Left lung (tissue), 10 donors: ENCODE data around the gene PROM2. TPM values are rescaled to one million over a fixed set of nuclear protein-coding genes. Genes with fewer than 3 reads are reported as not detected.

Source experiments
- ATAC-seq: fragments of 200-7000 bp; cut with Tn5 transposase; one replicate; pipeline ENCODE4 v1.9.1; 2020; ENCODE audit warnings: moderate library complexity
- DNase-seq, 4 donors: peaks; one replicate each; pipeline ENCODE4 v3.0.0-alpha.2; 2013 to 2020
- H3K27ac ChIP-seq, 2 donors: fragments of 200-600 bp; sonication (generic) in 1 of 2; one replicate each; pipeline versions ENCODE4 v1.5.0 to v1.8.0; 2020 to 2021
- H3K27me3 ChIP-seq, 2 donors: fragments of 200-600 bp; sonication (generic) in 1 of 2; one replicate each; pipeline versions ENCODE4 v1.5.0 to v1.8.0; 2020 to 2021
- H3K36me3 ChIP-seq, 2 donors: fragments of 200-600 bp; sonication (generic) in 1 of 2; one replicate each; pipeline versions ENCODE4 v1.5.0 to v1.8.0; 2020 to 2021
- H3K4me1 ChIP-seq, 2 donors: fragments of 200-600 bp; one replicate each; pipeline ENCODE4 v1.8.0; 2021
- H3K4me3 ChIP-seq, 2 donors: fragments of 200-600 bp; sonication (generic) in 1 of 2; one replicate each; pipeline versions ENCODE4 v1.5.0 to v1.8.0; 2020 to 2021; ENCODE audit warnings: mild to moderate bottlenecking in 1 of 2
- H3K9me3 ChIP-seq, 2 donors: fragments of 200-600 bp; sonication (generic) in 1 of 2; one replicate each; pipeline versions ENCODE4 v1.5.0 to v1.8.0; 2020 to 2021
- CTCF ChIP-seq, 2 donors: fragments of 200-600 bp; sonication (generic) in 1 of 2; IDR thresholded peaks; one replicate each; pipeline versions ENCODE4 v1.5.0 to v1.8.0; 2021; ENCODE audit warnings: antibody characterized with exemption in 2 of 2
- intact Hi-C, 2 donors: fragments of 100-400 bp; cut with DNase I; formaldehyde crosslinking; loops; one replicate each; pipeline versions ENCODE4 v1.11.2 to v1.14.2; 2022
- polyA plus RNA-seq, 6 donors: library from polyadenylated mRNA; unstranded; fragments of 120-200 nt; gene quantifications; one replicate each; pipeline ENCODE4 v1.2.1, GENCODE V29; 2013; ENCODE audit not compliant: insufficient read length in 6 of 6
- total RNA-seq, 2 donors: library from RNA; stranded (reverse); fragmentation: NEBNext Ultra II Directional; extraction: Animal tissue kit (Norgen Biotek cat#: 25700); gene quantifications; one replicate each; pipeline ENCODE4 v1.2.1, GENCODE V29; 2021
- donor health status: DM: no; HTN: yes; CAD: no.
- donor health status: DM: no; HTN: no; CAD: no.

The PROM2 gene
- total and polyA plus RNA-seq, 8 donors: 5.6 to 16.4 (median 15.3) TPM

DNA sequence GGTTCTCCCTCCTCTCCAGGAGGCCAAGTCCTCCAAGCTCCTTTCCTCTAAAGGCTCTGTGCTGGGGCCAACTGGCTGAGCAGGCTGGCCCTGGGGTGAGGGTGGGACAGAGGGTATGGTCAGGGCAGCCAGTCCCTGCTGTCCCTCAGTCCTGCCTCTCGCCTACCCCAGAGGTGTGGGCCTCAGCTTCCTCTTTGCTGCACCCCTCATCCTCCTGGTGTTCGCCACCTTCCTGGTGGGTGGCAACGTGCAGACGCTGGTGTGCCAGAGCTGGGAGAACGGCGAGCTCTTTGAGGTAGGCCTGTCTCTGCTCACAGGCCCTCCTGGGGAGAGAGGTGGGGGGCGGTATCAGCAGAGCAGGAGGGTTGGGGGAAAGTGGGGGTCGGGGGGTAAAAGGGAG lies 6.8 kb downstream of the PROM2 start:
- ATAC-seq: no peak
- Histone ChIP-seq H3K27ac (no peak overlapping the region), H3K4me1 (no peaks in the 10 kb centered on the region), H3K36me3 (no peaks in the 10 kb centered on the region), H3K27me3 (no peaks in the 10 kb centered on the region), H3K9me3 (no peaks in the 10 kb centered on the region), H3K4me3 (no peak overlapping the region)
- peak in 1 of 4 donors; percentile 34 for DNase-seq
- intact Hi-C loops: no loop called here
- TF ChIP-seq CTCF (IDR thresholded peaks at IDR 0.05): no peak

GRCh38 chr2:95281786-95282185 lies 7.5 kb downstream of the PROM2 start:
- Histone ChIP-seq H3K36me3 (no peaks in the 10 kb centered on the region), H3K27ac (no peak overlapping the region), H3K4me3 (no peak overlapping the region), H3K9me3 (no peaks in the 10 kb centered on the region), H3K4me1 (no peaks in the 10 kb centered on the region), H3K27me3 (no peaks in the 10 kb centered on the region)
- no peak for ATAC-seq
- intact Hi-C loops: no loop called here
- no peak for DNase-seq
- no peak for TF ChIP-seq CTCF (IDR thresholded peaks at IDR 0.05)

DNA sequence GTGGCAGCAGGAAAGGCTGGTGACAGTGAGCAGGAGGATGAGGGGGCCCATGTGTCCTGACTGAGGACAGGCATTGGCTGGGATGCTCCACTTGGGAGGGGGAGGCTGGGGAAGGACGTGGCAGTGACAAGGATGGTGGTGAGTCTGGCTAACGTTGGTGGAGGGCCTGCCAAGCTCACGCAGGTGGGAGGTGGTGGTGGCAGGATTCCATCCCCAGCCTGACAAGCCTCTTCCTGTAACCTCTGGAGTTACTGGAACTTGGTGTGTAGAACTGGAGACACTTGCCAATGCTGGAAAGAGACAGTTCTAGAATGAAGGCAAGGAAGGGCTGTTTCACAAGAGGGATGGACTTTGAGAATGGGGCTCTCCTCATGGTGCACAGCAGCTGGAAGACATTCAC lies 8.2 kb downstream of the PROM2 start:
- intact Hi-C loops: no loop called here

DNA sequence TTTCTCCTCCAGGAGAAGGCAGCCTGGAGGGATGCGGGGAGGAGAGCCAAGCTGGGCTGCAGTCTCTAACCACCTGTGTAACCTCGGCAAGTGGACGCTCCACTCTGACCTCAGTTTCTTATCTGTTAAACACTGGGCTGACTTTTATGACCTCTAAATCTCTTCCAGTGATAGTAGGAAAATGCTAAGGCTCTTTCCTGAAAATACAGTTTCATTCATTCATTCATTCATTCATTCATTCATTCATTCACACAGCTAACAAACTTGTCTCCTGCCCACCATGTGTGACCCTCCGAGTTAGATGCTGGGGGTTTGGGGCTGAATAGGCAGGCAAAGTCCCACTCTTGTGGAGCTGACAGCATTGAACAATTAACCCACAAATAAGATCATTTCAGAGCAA lies 9.3 kb downstream of the PROM2 start:
- Histone ChIP-seq H3K27ac (no peak overlapping the region), H3K36me3 (no peaks in the 10 kb centered on the region), H3K27me3 (no peaks in the 10 kb centered on the region), H3K4me1 (no peaks in the 10 kb centered on the region), H3K4me3 (no peak overlapping the region), H3K9me3 (no peaks in the 10 kb centered on the region)
- intact Hi-C loops: no loop called here
- ATAC-seq (no peak), DNase-seq (no peak)
- TF ChIP-seq CTCF (IDR thresholded peaks at IDR 0.05): no peak

More for the DNA sequence above, 8.2 kb downstream of the PROM2 start:
- Histone ChIP-seq H3K4me1 (no peaks in the 10 kb centered on the region), H3K27me3 (no peaks in the 10 kb centered on the region), H3K9me3 (no peaks in the 10 kb centered on the region), H3K36me3 (no peaks in the 10 kb centered on the region), H3K27ac (no peak overlapping the region), H3K4me3 (no peak overlapping the region)
- no peak for TF ChIP-seq CTCF (IDR thresholded peaks at IDR 0.05)
- DNase-seq: peak in 1 of 4 donors; percentile 39
- no peak for ATAC-seq

GRCh38 chr2:95284886-95285541 lies 10.8 kb downstream of the PROM2 start:
- TF ChIP-seq CTCF (IDR thresholded peaks at IDR 0.05): no peak

More at GRCh38 chr2:95284886-95285541, 10.8 kb downstream of the PROM2 start:
- intact Hi-C loops: no loop called here
- Histone ChIP-seq H3K36me3 (no peaks in the 10 kb centered on the region), H3K27ac (no peak overlapping the region), H3K4me3 (no peak overlapping the region), H3K27me3 (no peaks in the 10 kb centered on the region), H3K9me3 (no peaks in the 10 kb centered on the region), H3K4me1 (no peaks in the 10 kb centered on the region)
- DNase-seq (no peak), ATAC-seq (no peak)
